Neuronal stem cell (in vitro differentiated cells): ENCODE measurements around the gene MASP1.

Experiments
- DNase-seq: peaks from one replicate; pipeline ENCODE4 v3.0.0-alpha.2; 2013; ENCODE audit warnings: low spot score
- H2AFZ ChIP-seq: one replicate; pipeline ENCODE4 v1.6.1; 2013; ENCODE audit warnings: mild to moderate bottlenecking, low read length, inconsistent platforms
- H2AK5ac ChIP-seq: 2 replicates; pipeline ENCODE4 v1.6.1; 2013; ENCODE audit warnings: low read depth, mild to moderate bottlenecking, inconsistent platforms, low read length, moderate library complexity, mixed read lengths
- H2BK120ac ChIP-seq: 2 replicates; pipeline ENCODE4 v1.6.1; 2013; ENCODE audit warnings: low read depth, mild to moderate bottlenecking, inconsistent platforms, low read length, moderate library complexity, mixed read lengths
- H2BK12ac ChIP-seq: one replicate; pipeline ENCODE4 v1.6.1; 2013; ENCODE audit warnings: low read length, inconsistent platforms
- H2BK15ac ChIP-seq: 2 replicates; pipeline ENCODE4 v1.6.1; 2013; ENCODE audit warnings: mild to moderate bottlenecking, low read length, inconsistent platforms, mixed read lengths
- H2BK5ac ChIP-seq: one replicate; pipeline ENCODE4 v1.6.1; 2013; ENCODE audit warnings: inconsistent platforms, mild to moderate bottlenecking, low read length, moderate library complexity
- H3K14ac ChIP-seq: one replicate; pipeline ENCODE4 v1.6.1; 2013; ENCODE audit warnings: low read length, inconsistent platforms
- H3K18ac ChIP-seq: 2 replicates; pipeline ENCODE4 v1.6.1; 2013; ENCODE audit warnings: low read length, inconsistent platforms
- H3K23ac ChIP-seq: 2 replicates; pipeline ENCODE4 v1.6.1; 2013; ENCODE audit warnings: low read depth, mild to moderate bottlenecking, mixed read lengths, low read length, inconsistent platforms; ENCODE audit not compliant: poor library complexity
- H3K27ac ChIP-seq: replicated peaks from 3 replicates; pipeline ENCODE4 v1.5.1; 2013; ENCODE audit warnings: low read length, inconsistent platforms
- H3K27me3 ChIP-seq, 3 experiments: 2 replicates each; pipeline ENCODE4 v1.6.1; 2013; ENCODE audit warnings: low read length in 3 of 3, mild to moderate bottlenecking in 2 of 3, inconsistent platforms in 1 of 3, low read depth in 1 of 3, mixed read lengths in 1 of 3, moderate library complexity in 1 of 3; ENCODE audit not compliant: control insufficient read depth in 3 of 3, insufficient read depth in 3 of 3
- H3K36me3 ChIP-seq, 2 donors: replicated peaks in 1 of 2; 2 replicates each; pipeline ENCODE4 v1.6.1; 2013; ENCODE audit warnings: low read length in 2 of 2; ENCODE audit not compliant: control insufficient read depth in 2 of 2, insufficient read depth in 2 of 2
- H3K4ac ChIP-seq: 2 replicates; pipeline ENCODE4 v1.6.1; 2013; ENCODE audit warnings: inconsistent platforms, mild to moderate bottlenecking, low read length, moderate library complexity
- H3K4me1 ChIP-seq, 2 donors: 1 replicate in 1 of 2; 2 replicates in 1 of 2; pipeline ENCODE4 v1.6.1; 2013; ENCODE audit warnings: low read length in 2 of 2, low read depth in 1 of 2; ENCODE audit not compliant: control insufficient read depth in 2 of 2, insufficient read depth in 1 of 2
- H3K4me2 ChIP-seq: one replicate; pipeline ENCODE4 v1.6.1; 2013; ENCODE audit warnings: mild to moderate bottlenecking, low read length, inconsistent platforms; ENCODE audit not compliant: insufficient read depth, poor library complexity, severe bottlenecking
- H3K4me3 ChIP-seq, 2 donors: 2 replicates each; pipeline ENCODE4 v1.5.1; 2013; ENCODE audit warnings: low read length in 2 of 2, mild to moderate bottlenecking in 2 of 2, inconsistent platforms in 1 of 2, moderate library complexity in 1 of 2
- H3K79me1 ChIP-seq: one replicate; pipeline ENCODE4 v1.6.1; 2013; ENCODE audit warnings: low read depth, mild to moderate bottlenecking, inconsistent platforms, low read length, moderate library complexity
- H3K9ac ChIP-seq: one replicate; pipeline ENCODE4 v1.6.1; 2013; ENCODE audit warnings: mild to moderate bottlenecking, low read depth, low read length, inconsistent platforms; ENCODE audit not compliant: poor library complexity
- H3K9me3 ChIP-seq, 2 donors: replicated peaks in 1 of 2; 2 replicates each; pipeline versions ENCODE3 to v1.6.1; 2013; ENCODE audit warnings: low read length in 2 of 2, mild to moderate bottlenecking in 2 of 2, inconsistent platforms in 1 of 2, low read depth in 1 of 2, mixed read lengths in 1 of 2, moderate library complexity in 1 of 2; ENCODE audit not compliant: control insufficient read depth in 2 of 2, insufficient read depth in 1 of 2
- H4K8ac ChIP-seq: one replicate; pipeline ENCODE4 v1.6.1; 2013; ENCODE audit warnings: low read depth, mild to moderate bottlenecking, inconsistent platforms, low read length, moderate library complexity
- H4K91ac ChIP-seq: one replicate; pipeline ENCODE4 v1.6.1; 2013; ENCODE audit warnings: low read length, low read depth, mild to moderate bottlenecking, inconsistent platforms; ENCODE audit not compliant: poor library complexity
- WGBS, 2 donors: extraction: QIAGEN DNeasy Blood & Tissue Kit; methylation state at CpG; one replicate each; pipeline ENCODE4 v1.1.7; 2013; ENCODE audit warnings: missing lambda C conversion rate in 2 of 2, mixed read lengths in 1 of 2; ENCODE audit not compliant: insufficient read length in 2 of 2, insufficient replicate concordance in 1 of 2; ENCODE audit errors: extremely low coverage in 2 of 2; 5-methylcytosine and 5-hydroxymethylcytosine counted together

MASP1 gene

GRCh38 chr3:187328691-187329090 is 37.2 kb upstream of the MASP1 start:
- no peak for DNase-seq
- H2BK5ac ChIP-seq, result no peak overlapping the region

GRCh38 chr3:187327845-187328244 is 36.3 kb upstream of the MASP1 start:
- no peak overlapping the region for H3K4me3 ChIP-seq
- DNase-seq, result no peak
- no CpG with 5 or more reads among the region's 2 CpGs for WGBS, 2 donors

More at GRCh38 chr3:187328691-187329090, 37.2 kb upstream of the MASP1 start:
- no peak overlapping the region for H2BK120ac ChIP-seq
- no peak overlapping the region for H3K4ac ChIP-seq
- H2BK15ac ChIP-seq, result no peak overlapping the region
- no peak overlapping the region for H2AFZ ChIP-seq
- no CpG with 5 or more reads among the region's 3 CpGs for WGBS, 2 donors
- H3K27me3 ChIP-seq, result no peaks in the 10 kb centered on the region
- no peak overlapping the region for H2BK12ac ChIP-seq
- H3K4me2 ChIP-seq, result no peak overlapping the region
- peaks cover 0 to 3% of the 10 kb centered on the region in 2 donors for H3K4me1 ChIP-seq
- H4K8ac ChIP-seq, result no peak overlapping the region
- no peak overlapping the region for H3K9ac ChIP-seq
- H2AK5ac ChIP-seq, result no peak overlapping the region
- H3K36me3 ChIP-seq, result no peaks in the 10 kb centered on the region
- H3K14ac ChIP-seq, result no peak overlapping the region
- no peak overlapping the region for H4K91ac ChIP-seq
- H3K4me3 ChIP-seq, result no peak overlapping the region
- H3K79me1 ChIP-seq, result no peaks in the 10 kb centered on the region
- H3K18ac ChIP-seq, result no peak overlapping the region
- no peak overlapping the region for H3K23ac ChIP-seq
- H3K9me3 ChIP-seq, result no peaks in the 10 kb centered on the region
- H3K27ac ChIP-seq, result no peak overlapping the region

GRCh38 chr3:187325632-187326031 is 34.1 kb upstream of the MASP1 start:
- no peaks in the 10 kb centered on the region for H3K27me3 ChIP-seq
- H2BK12ac ChIP-seq, result no peak overlapping the region
- no peak overlapping the region for H3K18ac ChIP-seq
- no peak overlapping the region for H3K4me3 ChIP-seq
- H2BK5ac ChIP-seq, result no peak overlapping the region
- H3K4me1 ChIP-seq, result peaks cover 0 to 2% of the 10 kb centered on the region in 2 donors
- no peak overlapping the region for H3K4me2 ChIP-seq
- no peak overlapping the region for H3K27ac ChIP-seq
- H3K14ac ChIP-seq, result no peak overlapping the region
- no peaks in the 10 kb centered on the region for H3K36me3 ChIP-seq
- H3K4ac ChIP-seq, result no peak overlapping the region
- H2BK15ac ChIP-seq, result no peak overlapping the region
- H3K9ac ChIP-seq, result no peak overlapping the region
- no peak overlapping the region for H2AFZ ChIP-seq
- no CpG with 5 or more reads among the region's 5 CpGs for WGBS, 2 donors
- H2BK120ac ChIP-seq, result no peak overlapping the region
- no peak overlapping the region for H4K91ac ChIP-seq
- DNase-seq, result no peak
- H4K8ac ChIP-seq, result no peak overlapping the region
- H3K9me3 ChIP-seq, result no peaks in the 10 kb centered on the region
- no peak overlapping the region for H3K23ac ChIP-seq
- no peak overlapping the region for H2AK5ac ChIP-seq
- H3K79me1 ChIP-seq, result no peaks in the 10 kb centered on the region

More at GRCh38 chr3:187327845-187328244, 36.3 kb upstream of the MASP1 start:
- Histone ChIP-seq H3K36me3 (no peaks in the 10 kb centered on the region), H2BK120ac (no peak overlapping the region), H3K9ac (no peak overlapping the region), H3K27ac (no peak overlapping the region), H3K4ac (no peak overlapping the region), H2AFZ (no peak overlapping the region), H4K91ac (no peak overlapping the region), H2AK5ac (no peak overlapping the region), H4K8ac (no peak overlapping the region), H3K23ac (no peak overlapping the region), H3K79me1 (no peaks in the 10 kb centered on the region), H2BK12ac (no peak overlapping the region), H2BK15ac (no peak overlapping the region), H3K27me3 (no peaks in the 10 kb centered on the region), H3K4me1 (peaks cover 0 to 2% of the 10 kb centered on the region in 2 donors), H2BK5ac (no peak overlapping the region), H3K18ac (no peak overlapping the region), H3K9me3 (no peaks in the 10 kb centered on the region), H3K4me2 (no peak overlapping the region), H3K14ac (no peak overlapping the region)

DNA sequence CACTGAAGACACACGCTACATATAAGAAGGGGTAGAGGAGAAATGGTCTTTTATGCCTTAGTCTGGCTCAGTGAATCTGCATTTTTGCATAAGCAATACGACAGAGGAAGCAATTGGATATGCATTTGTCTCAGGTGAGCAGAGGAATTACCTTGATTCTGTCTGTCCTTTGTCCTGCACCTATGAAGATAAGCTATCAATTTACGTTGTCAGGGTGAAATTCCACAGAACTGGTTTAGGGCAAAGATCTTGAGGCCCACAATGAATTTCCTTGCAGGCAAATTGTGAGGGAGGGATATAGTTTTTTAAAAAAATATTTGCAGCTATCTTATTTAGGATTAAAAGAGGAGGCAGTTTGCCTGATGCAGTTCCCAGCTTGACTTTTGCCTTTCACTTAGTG is 31.6 kb upstream of the MASP1 start:
- Histone ChIP-seq H2AFZ (no peak overlapping the region), H3K4me3 (no peak overlapping the region), H4K91ac (no peak overlapping the region), H3K36me3 (no peaks in the 10 kb centered on the region), H3K27ac (no peak overlapping the region), H2BK120ac (no peak overlapping the region), H3K27me3 (no peaks in the 10 kb centered on the region), H3K79me1 (no peaks in the 10 kb centered on the region), H3K23ac (no peak overlapping the region), H3K4ac (no peak overlapping the region), H3K9ac (no peak overlapping the region), H3K9me3 (no peaks in the 10 kb centered on the region), H3K4me2 (no peak overlapping the region), H3K14ac (no peak overlapping the region), H2BK12ac (no peak overlapping the region), H2AK5ac (no peak overlapping the region), H2BK15ac (no peak overlapping the region), H3K18ac (no peak overlapping the region), H4K8ac (no peak overlapping the region), H2BK5ac (no peak overlapping the region), H3K4me1 (peaks cover 0 to 2% of the 10 kb centered on the region in 2 donors)
- no peak for DNase-seq
- WGBS, 2 donors, result no CpG with 5 or more reads among the region's 3 CpGs
